DND-41 (cell line): ENCODE results near the gene STARD3.

Experiments used
- ATAC-seq: fragments of 200-7000 bp; cut with Tn5 transposase; 3 replicates; pipeline ENCODE4 v1.9.1; 2021; ENCODE audit warnings: low read depth; ENCODE audit not compliant: insufficient read depth
- DNase-seq: peaks from one replicate; pipeline ENCODE4 v3.0.0-alpha.2; 2020
- H2AFZ ChIP-seq: 2 replicates; pipeline ENCODE4 v1.6.0; 2012; ENCODE audit warnings: low read depth, low read length
- H3K27ac ChIP-seq: 2 replicates; pipeline ENCODE4 v1.5.1; 2012; ENCODE audit warnings: low read length, inconsistent platforms
- H3K27me3 ChIP-seq: fragments of 200-600 bp; sonication (generic); 2 replicates; pipeline ENCODE4 v1.6.0; 2012; ENCODE audit warnings: low read length, mild to moderate bottlenecking, inconsistent platforms; ENCODE audit not compliant: insufficient read depth, poor library complexity
- H3K36me3 ChIP-seq: 2 replicates; pipeline ENCODE4 v1.5.1; 2012; ENCODE audit warnings: low read length, inconsistent platforms; ENCODE audit not compliant: insufficient read depth
- H3K4me1 ChIP-seq: 2 replicates; pipeline ENCODE4 v1.5.1; 2012; ENCODE audit warnings: mild to moderate bottlenecking, low read length; ENCODE audit not compliant: insufficient read depth
- H3K4me2 ChIP-seq: 2 replicates; pipeline ENCODE4 v1.6.0; 2012; ENCODE audit warnings: mild to moderate bottlenecking, moderate library complexity, low read length, inconsistent platforms; ENCODE audit not compliant: insufficient read depth
- H3K4me3 ChIP-seq, 2 experiments: fragments of 200-600 bp in 1 of 2; shearing (Covaris generic) in 1 of 2; 2 replicates each; pipeline ENCODE4 v1.5.1; 2012 to 2016; ENCODE audit warnings: inconsistent platforms in 2 of 2, low read length in 2 of 2, mild to moderate bottlenecking in 2 of 2, low read depth in 1 of 2, moderate library complexity in 1 of 2
- H3K79me2 ChIP-seq: 2 replicates; pipeline ENCODE4 v1.6.0; 2012; ENCODE audit warnings: low read length, inconsistent platforms; ENCODE audit not compliant: insufficient read depth
- H3K9ac ChIP-seq: 2 replicates; pipeline ENCODE4 v1.6.0; 2012; ENCODE audit warnings: low read depth, mild to moderate bottlenecking, inconsistent platforms, low read length, moderate library complexity
- H3K9me3 ChIP-seq: 2 replicates; pipeline ENCODE4 v1.5.1; 2012; ENCODE audit warnings: low read length, moderate library complexity, mild to moderate bottlenecking, inconsistent platforms; ENCODE audit not compliant: insufficient read depth, severe bottlenecking
- H4K20me1 ChIP-seq: 2 replicates; pipeline ENCODE4 v1.6.0; 2012; ENCODE audit warnings: low read length; ENCODE audit not compliant: insufficient read depth
- EZH2 ChIP-seq: IDR thresholded peaks from 3 replicates; pipeline ENCODE4 v1.6.1; 2012; ENCODE audit warnings: borderline replicate concordance, low read depth, mild to moderate bottlenecking, moderate library complexity, low read length, inconsistent platforms; ENCODE audit not compliant: severe bottlenecking
- TF ChIP-seq, protein P1 (sequence below): IDR thresholded peaks from 2 replicates; pipeline ENCODE4 v1.5.1; 2012; ENCODE audit warnings: borderline replicate concordance, low read length, moderate library complexity, mild to moderate bottlenecking; ENCODE audit not compliant: poor library complexity, severe bottlenecking; ENCODE audit errors: extremely low read depth

The STARD3 gene

DNA sequence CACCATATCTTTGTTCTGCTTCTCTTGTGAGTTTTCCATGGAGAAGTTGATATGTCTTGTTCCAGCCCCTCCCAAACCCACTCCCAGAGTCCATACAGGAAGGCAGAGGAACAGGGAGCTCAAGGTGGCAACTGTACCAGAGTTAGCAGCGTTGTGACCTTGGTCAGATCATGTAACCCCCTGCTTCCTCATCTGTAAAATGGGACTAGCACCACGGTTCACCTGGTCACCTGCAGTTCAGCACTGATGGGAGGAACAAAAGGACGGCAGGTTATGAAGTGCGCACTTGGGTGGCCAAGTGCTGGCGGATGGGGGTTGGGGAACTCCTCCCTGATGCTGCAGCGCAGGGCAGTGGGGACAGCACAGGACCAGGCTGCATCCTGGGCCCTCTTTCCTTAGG lies 21.5 kb upstream of the STARD3 start:
- H2AFZ ChIP-seq = no peak overlapping the region
- TF ChIP-seq, protein P1, sequence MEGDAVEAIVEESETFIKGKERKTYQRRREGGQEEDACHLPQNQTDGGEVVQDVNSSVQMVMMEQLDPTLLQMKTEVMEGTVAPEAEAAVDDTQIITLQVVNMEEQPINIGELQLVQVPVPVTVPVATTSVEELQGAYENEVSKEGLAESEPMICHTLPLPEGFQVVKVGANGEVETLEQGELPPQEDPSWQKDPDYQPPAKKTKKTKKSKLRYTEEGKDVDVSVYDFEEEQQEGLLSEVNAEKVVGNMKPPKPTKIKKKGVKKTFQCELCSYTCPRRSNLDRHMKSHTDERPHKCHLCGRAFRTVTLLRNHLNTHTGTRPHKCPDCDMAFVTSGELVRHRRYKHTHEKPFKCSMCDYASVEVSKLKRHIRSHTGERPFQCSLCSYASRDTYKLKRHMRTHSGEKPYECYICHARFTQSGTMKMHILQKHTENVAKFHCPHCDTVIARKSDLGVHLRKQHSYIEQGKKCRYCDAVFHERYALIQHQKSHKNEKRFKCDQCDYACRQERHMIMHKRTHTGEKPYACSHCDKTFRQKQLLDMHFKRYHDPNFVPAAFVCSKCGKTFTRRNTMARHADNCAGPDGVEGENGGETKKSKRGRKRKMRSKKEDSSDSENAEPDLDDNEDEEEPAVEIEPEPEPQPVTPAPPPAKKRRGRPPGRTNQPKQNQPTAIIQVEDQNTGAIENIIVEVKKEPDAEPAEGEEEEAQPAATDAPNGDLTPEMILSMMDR = no peak
- no peak for TF ChIP-seq EZH2
- ATAC-seq (no peak), DNase-seq (no peak)
- peaks cover 4% of the 10 kb centered on the region; the same call in 1 of the 2 replicates for H4K20me1 ChIP-seq
- no peaks in the 10 kb centered on the region for H3K36me3 ChIP-seq
- peaks cover 14% of the 10 kb centered on the region for H3K4me1 ChIP-seq
- H3K4me3 ChIP-seq = no peak overlapping the region
- H3K79me2 ChIP-seq = no peaks in the 10 kb centered on the region
- H3K27ac ChIP-seq = no peak overlapping the region
- H3K9ac ChIP-seq = no peak overlapping the region
- no peaks in the 10 kb centered on the region for H3K9me3 ChIP-seq
- H3K4me2 ChIP-seq = no peak overlapping the region
- H3K27me3 ChIP-seq = peaks cover 36% of the 10 kb centered on the region

GRCh38 chr17:39617100-39617445 lies 19.9 kb upstream of the STARD3 start:
- no peaks in the 10 kb centered on the region for H3K9me3 ChIP-seq
- peaks cover 19% of the 10 kb centered on the region for H3K4me1 ChIP-seq
- TF ChIP-seq, protein P1 = no peak
- TF ChIP-seq EZH2 = no peak
- peak overlapping the region in 1 of 2 experiments; percentile 56; a peak in 2 of 4 replicates for H3K4me3 ChIP-seq
- no peaks in the 10 kb centered on the region for H3K79me2 ChIP-seq
- no peak for DNase-seq
- no peaks in the 10 kb centered on the region for H3K36me3 ChIP-seq
- H3K27ac ChIP-seq = no peak overlapping the region
- H3K9ac ChIP-seq = peak overlapping the region; percentile 50; the same call in 1 of the 2 replicates
- H3K27me3 ChIP-seq = peaks cover 48% of the 10 kb centered on the region
- peak overlapping the region; percentile 94 for H3K4me2 ChIP-seq
- H2AFZ ChIP-seq = no peak overlapping the region
- no peak for ATAC-seq
- peaks cover 11% of the 10 kb centered on the region; the same call in 1 of the 2 replicates for H4K20me1 ChIP-seq

DNA sequence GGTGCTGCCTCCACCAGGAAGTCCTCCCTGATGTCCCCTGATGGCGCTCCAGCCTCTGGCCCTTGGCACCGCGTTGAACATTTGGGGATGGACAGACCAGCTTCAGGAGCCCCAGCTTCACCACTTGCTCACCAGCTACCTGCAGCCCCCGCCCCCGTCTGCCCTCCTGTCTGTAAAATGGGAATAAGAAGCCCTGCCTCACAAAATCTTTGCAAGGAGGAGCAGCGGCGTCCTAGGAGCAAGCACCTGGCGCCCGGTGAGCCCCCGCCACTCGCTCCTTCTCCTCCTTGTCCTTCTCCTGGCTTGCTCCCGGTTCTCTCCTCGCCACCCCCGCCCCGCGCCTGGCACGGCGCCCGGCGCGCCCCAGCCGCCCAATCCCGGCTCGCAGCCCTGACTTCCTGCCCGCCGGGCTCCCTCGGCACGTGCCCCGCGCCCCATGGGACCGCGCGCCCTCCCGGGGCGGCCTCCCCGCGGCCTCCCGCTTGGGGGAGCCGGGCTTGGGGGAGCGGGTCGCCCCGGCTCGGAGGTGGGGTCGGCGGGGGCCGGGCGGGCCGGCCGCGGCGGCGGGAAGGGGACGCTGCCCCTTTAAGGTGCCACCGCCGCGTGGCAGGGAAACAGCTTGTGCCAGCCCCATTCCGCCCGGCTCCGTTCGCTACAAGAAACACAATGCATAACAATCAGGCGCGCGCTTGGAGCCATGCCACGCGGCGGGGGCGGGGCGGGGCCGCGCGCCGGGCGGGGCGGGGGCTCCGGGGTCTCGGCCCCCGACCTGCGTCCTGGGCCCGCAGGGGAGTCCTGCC lies 19.3 kb upstream of the STARD3 start:
- peak; percentile 74 for DNase-seq
- peaks cover 48% of the 10 kb centered on the region for H3K27me3 ChIP-seq

More for the DNA sequence above, 19.3 kb upstream of the STARD3 start:
- Histone ChIP-seq H3K4me3 (peak overlapping the region in 1 of 2 experiments; percentile 56; a peak in 3 of 4 replicates), H3K79me2 (no peaks in the 10 kb centered on the region), H3K4me2 (peak overlapping the region; percentile 94), H3K9me3 (no peaks in the 10 kb centered on the region), H3K36me3 (no peaks in the 10 kb centered on the region), H3K4me1 (peaks cover 23% of the 10 kb centered on the region), H3K9ac (peak overlapping the region; percentile 50; the same call in 1 of the 2 replicates), H2AFZ (peak overlapping the region; percentile 74), H4K20me1 (peaks cover 11% of the 10 kb centered on the region; the same call in 1 of the 2 replicates), H3K27ac (no peak overlapping the region)
- peak; percentile 76 for ATAC-seq
- TF ChIP-seq, protein P1 = no peak
- TF ChIP-seq EZH2 = no peak
